PC-9 (cell line): ENCODE data around the gene FYN.

Experiments
- EZH2 ChIP-seq: fragments of 200-600 bp; sonication (generic); IDR thresholded peaks from 2 replicates; pipeline ENCODE4 v1.8.0; 2017; ENCODE audit warnings: antibody characterized with exemption, low read depth
- TF ChIP-seq, protein P1 (sequence below): fragments of 200-600 bp; sonication (generic); conservative IDR thresholded peaks from 2 replicates; pipeline ENCODE4 v1.6.1; 2017; ENCODE audit warnings: mixed run types, antibody characterized with exemption, mild to moderate bottlenecking, moderate library complexity

DNA sequence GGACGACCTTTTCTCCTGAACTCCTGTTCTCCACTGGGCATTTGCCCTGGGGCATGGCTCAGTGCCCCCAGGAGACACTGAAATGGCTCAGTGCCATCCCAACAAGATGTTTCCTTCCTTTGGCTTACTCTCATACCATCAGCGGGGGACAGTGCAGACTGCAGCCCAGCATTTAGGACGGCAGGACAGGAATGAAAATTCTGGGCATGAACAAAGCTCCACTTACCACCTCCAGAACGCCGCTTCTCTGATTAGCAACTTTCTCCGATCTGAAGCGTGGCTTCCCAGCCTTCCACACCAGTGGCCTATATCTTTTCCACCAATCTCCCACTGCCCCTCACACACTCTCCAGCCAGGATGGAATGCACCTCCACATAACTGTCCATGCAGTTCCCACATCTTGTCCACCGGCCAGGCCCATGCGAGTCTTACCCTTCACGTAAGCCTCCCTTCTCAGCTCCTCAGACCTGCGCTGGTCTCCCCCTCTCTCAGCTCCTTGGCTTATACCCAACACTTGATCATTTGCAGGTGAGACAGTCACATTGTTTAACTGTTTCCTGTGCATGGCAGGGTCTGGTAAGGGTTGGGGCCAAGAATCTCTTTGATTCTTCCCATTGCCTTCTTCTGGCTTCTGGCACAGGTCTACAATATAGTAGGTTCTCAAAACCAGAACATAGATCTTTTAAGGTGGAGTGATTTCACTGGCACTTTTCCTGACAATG is 114.5 kb downstream of the FYN start:
- TF ChIP-seq, protein P1, sequence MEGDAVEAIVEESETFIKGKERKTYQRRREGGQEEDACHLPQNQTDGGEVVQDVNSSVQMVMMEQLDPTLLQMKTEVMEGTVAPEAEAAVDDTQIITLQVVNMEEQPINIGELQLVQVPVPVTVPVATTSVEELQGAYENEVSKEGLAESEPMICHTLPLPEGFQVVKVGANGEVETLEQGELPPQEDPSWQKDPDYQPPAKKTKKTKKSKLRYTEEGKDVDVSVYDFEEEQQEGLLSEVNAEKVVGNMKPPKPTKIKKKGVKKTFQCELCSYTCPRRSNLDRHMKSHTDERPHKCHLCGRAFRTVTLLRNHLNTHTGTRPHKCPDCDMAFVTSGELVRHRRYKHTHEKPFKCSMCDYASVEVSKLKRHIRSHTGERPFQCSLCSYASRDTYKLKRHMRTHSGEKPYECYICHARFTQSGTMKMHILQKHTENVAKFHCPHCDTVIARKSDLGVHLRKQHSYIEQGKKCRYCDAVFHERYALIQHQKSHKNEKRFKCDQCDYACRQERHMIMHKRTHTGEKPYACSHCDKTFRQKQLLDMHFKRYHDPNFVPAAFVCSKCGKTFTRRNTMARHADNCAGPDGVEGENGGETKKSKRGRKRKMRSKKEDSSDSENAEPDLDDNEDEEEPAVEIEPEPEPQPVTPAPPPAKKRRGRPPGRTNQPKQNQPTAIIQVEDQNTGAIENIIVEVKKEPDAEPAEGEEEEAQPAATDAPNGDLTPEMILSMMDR: no peak
- no peak for TF ChIP-seq EZH2
